Right atrium auricular region (tissue), 2 donors: ENCODE measurements around the gene CYSRT1. TPM values are rescaled to one million over a fixed set of nuclear protein-coding genes. Genes with fewer than 3 reads are reported as not detected.
A peak's percentile ranks its signal among the peaks of the same experiment; 100 is the strongest.

Source experiments
- DNase-seq: peaks from one replicate; pipeline ENCODE4 v3.0.0-alpha.2; 2019; ENCODE audit warnings: low spot score
- H3K27ac ChIP-seq, 2 donors: fragments of 200-600 bp; sonication (generic); 1 replicate in 1 of 2; 2 replicates in 1 of 2; pipeline ENCODE4 v1.5.1; 2016 to 2019
- H3K27me3 ChIP-seq, 2 donors: fragments of 200-600 bp; sonication (generic); one replicate each; pipeline versions ENCODE4 v1.5.1 to v1.6.0; 2017 to 2019
- H3K36me3 ChIP-seq: fragments of 200-600 bp; sonication (generic); one replicate; pipeline ENCODE4 v1.5.1; 2016
- H3K4me1 ChIP-seq, 2 donors: fragments of 200-600 bp; sonication (generic); one replicate each; pipeline versions ENCODE4 v1.5.1 to v1.6.0; 2017 to 2019
- H3K4me3 ChIP-seq, 2 donors: fragments of 200-600 bp; sonication (generic); 1 replicate in 1 of 2; 2 replicates in 1 of 2; pipeline ENCODE4 v1.5.1; 2017 to 2019; ENCODE audit warnings: mild to moderate bottlenecking in 1 of 2, moderate library complexity in 1 of 2
- H3K9me3 ChIP-seq, 2 donors: fragments of 200-600 bp; sonication (generic); one replicate each; pipeline ENCODE4 v1.5.1; 2019
- CTCF ChIP-seq, 2 donors: fragments of 200-600 bp; sonication (generic); IDR thresholded peaks; one replicate each; pipeline ENCODE4 v1.5.1; 2019; ENCODE audit warnings: antibody characterized with exemption in 2 of 2
- total RNA-seq, 2 donors: library from RNA; depleted of rRNA; stranded (reverse); fragments of >200 nt; gene quantifications; one replicate each; pipeline ENCODE4 v1.1.0, GENCODE V29; 2016

Gene CYSRT1
- total RNA-seq, 2 donors from 2014 or later: 0.35 to 0.85 TPM

GRCh38 chr9:137252555-137253506, 27.9 kb downstream of the CYSRT1 start:
- Histone ChIP-seq H3K4me3 (no peak overlapping the region), H3K4me1 (peaks cover 0 to 40% of the 10 kb centered on the region in 2 donors), H3K9me3 (no peaks in the 10 kb centered on the region), H3K36me3 (peaks cover 4% of the 10 kb centered on the region), H3K27ac (no peak overlapping the region), H3K27me3 (no peaks in the 10 kb centered on the region)
- no peak for TF ChIP-seq CTCF (IDR thresholded peaks at IDR 0.05)
- DNase-seq: no peak

GRCh38 chr9:137253717-137254623, 29.0 kb downstream of the CYSRT1 start:
- H3K4me3 ChIP-seq: peak overlapping the region; percentile 68 to 77
- H3K27ac ChIP-seq: peak overlapping the region; percentile 76 to 84
- peaks cover 0 to 40% of the 10 kb centered on the region in 2 donors for H3K4me1 ChIP-seq
- H3K9me3 ChIP-seq: no peaks in the 10 kb centered on the region
- no peak for DNase-seq
- TF ChIP-seq CTCF (IDR thresholded peaks at IDR 0.05): no peak
- no peaks in the 10 kb centered on the region for H3K27me3 ChIP-seq
- H3K36me3 ChIP-seq: peaks cover 4% of the 10 kb centered on the region

GRCh38 chr9:137254624-137255447, 29.9 kb downstream of the CYSRT1 start, which contains the start of gene NELFB:
Gene NELFB (plus strand): TSS chr9:137255327.
- peaks cover 4% of the 10 kb centered on the region for H3K36me3 ChIP-seq
- H3K9me3 ChIP-seq: no peaks in the 10 kb centered on the region
- TF ChIP-seq CTCF (IDR thresholded peaks at IDR 0.05): peak in 1 of 2 donors; percentile 43
- H3K27ac ChIP-seq: peak within 1 kb of the TSS; percentile 76 to 84
- H3K4me3 ChIP-seq: peak within 1 kb of the TSS; percentile 77 to 79
- peaks cover 0 to 37% of the 10 kb centered on the region in 2 donors for H3K4me1 ChIP-seq
- H3K27me3 ChIP-seq: no peaks in the 10 kb centered on the region
- peak; percentile 89 for DNase-seq

GRCh38 chr9:137255448-137256114, 30.6 kb downstream of the CYSRT1 start:
- Histone ChIP-seq H3K27me3 (no peaks in the 10 kb centered on the region), H3K9me3 (no peaks in the 10 kb centered on the region), H3K36me3 (peaks cover 4% of the 10 kb centered on the region), H3K4me1 (peaks cover 0 to 29% of the 10 kb centered on the region in 2 donors), H3K27ac (peak overlapping the region; percentile 48 to 84), H3K4me3 (peak overlapping the region; percentile 77 to 79)
- no peak for DNase-seq
- TF ChIP-seq CTCF (IDR thresholded peaks at IDR 0.05): no peak
